ENCODE data around the gene VEGFA.

VEGFA gene

DNA sequence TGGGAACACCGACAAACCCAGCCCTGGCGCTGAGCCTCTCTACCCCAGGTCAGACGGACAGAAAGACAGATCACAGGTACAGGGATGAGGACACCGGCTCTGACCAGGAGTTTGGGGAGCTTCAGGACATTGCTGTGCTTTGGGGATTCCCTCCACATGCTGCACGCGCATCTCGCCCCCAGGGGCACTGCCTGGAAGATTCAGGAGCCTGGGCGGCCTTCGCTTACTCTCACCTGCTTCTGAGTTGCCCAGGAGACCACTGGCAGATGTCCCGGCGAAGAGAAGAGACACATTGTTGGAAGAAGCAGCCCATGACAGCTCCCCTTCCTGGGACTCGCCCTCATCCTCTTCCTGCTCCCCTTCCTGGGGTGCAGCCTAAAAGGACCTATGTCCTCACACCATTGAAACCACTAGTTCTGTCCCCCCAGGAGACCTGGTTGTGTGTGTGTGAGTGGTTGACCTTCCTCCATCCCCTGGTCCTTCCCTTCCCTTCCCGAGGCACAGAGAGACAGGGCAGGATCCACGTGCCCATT is 15.3 kb downstream of the VEGFA start:
- no peak for DNase-seq (ENCODE audit: low spot score)

DNA sequence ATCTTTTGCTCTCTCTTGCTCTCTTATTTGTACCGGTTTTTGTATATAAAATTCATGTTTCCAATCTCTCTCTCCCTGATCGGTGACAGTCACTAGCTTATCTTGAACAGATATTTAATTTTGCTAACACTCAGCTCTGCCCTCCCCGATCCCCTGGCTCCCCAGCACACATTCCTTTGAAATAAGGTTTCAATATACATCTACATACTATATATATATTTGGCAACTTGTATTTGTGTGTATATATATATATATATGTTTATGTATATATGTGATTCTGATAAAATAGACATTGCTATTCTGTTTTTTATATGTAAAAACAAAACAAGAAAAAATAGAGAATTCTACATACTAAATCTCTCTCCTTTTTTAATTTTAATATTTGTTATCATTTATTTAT is 15.9 kb downstream of the VEGFA start:
- no peak for DNase-seq (ENCODE audit: low spot score)

GRCh38 chr6:43786664-43787329 is 16.8 kb downstream of the VEGFA start:
- DNase-seq (ENCODE audit: low spot score): no peak

DNA sequence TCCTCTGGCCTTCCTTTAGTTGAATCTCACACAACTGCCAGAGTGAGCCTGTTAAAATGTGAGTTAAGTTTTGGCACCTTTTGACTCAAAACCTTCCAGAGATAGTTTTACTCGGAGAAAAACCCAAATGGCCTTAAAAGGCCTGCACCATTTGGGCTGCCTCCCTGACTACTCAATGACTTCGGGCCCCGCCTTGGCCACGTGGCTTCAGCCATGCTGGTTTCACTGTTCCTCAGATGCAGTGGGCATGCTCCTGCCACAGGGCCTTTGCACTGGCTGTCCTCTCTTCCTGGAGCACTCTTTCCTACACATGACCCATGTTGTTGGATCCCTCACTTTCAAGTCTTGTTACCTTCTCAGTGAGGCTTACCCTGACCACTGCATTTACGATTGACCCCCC is 18.3 kb downstream of the VEGFA start:
- DNase-seq (ENCODE audit: low spot score): no peak

- DNase-seq (ENCODE audit: low spot score): no peak
These were observed 19.4 kb downstream of the VEGFA start for GRCh38 chr6:43789447-43789846.

DNA sequence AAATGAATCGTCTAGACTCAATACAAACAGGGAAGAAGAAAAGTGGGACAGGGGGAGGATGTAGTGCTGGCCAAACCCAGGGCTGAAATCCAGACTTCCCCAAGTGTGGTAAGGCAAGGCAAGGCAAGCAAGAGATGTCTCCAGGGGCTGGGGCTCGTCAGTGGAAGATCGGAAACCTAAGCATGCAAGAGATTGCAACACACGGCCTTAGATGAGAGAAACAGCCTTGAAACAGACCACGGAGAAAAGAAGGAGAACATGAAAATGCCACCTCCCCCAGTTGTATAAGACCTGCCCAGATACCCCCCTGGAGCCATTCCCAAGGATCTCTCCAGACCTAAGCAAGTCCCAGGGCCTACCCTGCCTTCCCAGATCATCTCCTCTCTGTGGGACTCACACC is 20.0 kb downstream of the VEGFA start:
- DNase-seq (ENCODE audit: low spot score): no peak

DNA sequence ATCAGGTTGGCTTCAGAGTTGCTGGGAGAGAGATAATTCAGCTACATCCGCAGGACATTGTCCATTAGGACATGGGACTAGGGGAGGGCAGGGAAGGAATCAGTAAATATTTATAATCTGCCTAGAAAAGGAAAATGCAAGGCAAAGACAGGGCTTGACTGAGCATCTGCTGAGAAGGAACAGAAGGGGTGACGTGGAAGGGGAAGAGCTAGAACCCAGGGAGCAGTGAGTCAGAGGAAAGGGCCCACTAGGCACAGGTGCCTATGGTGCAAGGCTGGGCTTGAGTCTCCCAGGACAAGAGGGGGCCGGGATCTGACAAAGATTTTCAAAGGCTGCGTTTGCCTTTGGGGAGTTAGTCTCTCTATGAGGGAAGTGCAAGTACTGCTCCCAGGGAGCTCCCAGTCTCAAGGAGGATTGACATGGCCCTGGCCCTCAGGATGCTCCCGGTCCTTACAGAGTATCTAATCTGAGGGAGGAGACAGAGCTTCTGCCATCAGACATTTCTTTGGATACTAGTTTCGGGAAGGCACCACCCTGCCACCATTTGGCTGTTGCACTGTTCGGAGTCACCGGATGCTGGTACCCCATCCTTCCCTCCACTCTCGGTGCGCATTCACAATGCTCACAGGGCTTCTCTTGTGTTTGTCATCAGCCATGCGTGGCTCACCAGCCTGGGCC is 21.9 kb downstream of the VEGFA start:
- no peak for DNase-seq (ENCODE audit: low spot score)

GRCh38 chr6:43793154-43793874 is 23.3 kb downstream of the VEGFA start:
- DNase-seq (ENCODE audit: low spot score): no peak

- DNase-seq (ENCODE audit: low spot score): no peak
These were observed 23.8 kb downstream of the VEGFA start for GRCh38 chr6:43793875-43794242.

DNA sequence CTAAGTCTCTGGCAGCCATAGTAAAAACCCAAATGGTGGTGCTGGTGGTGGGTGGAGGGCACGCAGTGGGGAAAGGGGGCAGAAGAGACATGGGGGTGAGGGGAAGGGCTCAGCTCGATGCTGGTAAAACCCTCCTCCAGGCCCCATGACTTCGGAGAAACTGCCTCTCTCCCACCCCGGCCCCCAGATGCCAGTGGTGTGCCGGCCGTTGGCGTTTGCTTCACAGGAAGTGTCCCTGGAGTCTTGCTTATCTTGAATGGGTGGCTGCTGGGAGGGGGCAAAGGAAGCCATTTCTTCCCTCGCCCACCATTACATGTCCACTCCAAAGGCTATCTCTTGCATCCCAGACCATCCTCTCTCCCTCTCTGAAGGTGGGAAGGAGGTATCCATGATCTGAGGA is 25.4 kb downstream of the VEGFA start:
- no peak for DNase-seq (ENCODE audit: low spot score)

DNA sequence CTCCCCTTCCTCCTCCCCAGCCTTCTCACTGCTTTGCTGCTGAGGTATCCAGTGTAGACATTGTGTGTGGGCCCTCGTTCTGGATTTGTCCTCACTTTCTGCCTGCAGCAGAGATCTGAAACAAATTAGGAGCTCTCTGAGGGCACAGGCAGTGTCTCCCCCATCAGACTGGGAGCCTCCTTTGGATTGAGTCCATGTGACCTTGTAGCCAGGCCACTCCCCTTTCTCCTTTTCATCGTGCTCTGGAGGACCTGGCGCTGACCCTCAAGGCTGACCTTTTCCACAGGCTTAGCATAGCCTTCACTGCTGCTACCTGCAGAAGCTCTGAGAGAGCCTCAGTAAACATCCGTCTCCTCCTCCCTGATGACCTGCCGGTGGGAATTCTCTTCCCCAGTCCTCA is 26.2 kb downstream of the VEGFA start:
- DNase-seq (ENCODE audit: low spot score): no peak

GRCh38 chr6:43796903-43797890 is 27.2 kb downstream of the VEGFA start:
- no peak for DNase-seq (ENCODE audit: low spot score)

DNA sequence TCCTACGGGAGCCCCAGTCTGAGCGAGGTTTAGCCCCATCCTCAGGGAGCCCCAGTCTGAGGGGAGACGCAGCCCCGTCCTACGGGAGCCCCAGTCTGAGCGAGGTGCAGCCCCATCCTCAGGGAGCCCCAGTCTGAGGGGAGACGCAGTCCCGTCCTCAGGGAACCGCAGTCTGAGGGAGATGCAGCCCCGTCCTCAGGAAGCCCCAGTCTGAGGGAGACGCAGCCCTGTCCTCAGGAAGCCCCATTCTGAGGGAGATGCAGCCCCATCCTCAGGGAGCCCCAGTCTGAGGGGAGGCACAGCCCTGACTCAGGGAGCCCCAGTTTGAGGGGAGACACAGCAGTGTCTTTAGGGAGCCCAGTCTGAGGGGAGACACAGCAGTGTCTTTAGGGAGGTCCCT is 27.9 kb downstream of the VEGFA start:
- DNase-seq (ENCODE audit: low spot score): no peak

DNA sequence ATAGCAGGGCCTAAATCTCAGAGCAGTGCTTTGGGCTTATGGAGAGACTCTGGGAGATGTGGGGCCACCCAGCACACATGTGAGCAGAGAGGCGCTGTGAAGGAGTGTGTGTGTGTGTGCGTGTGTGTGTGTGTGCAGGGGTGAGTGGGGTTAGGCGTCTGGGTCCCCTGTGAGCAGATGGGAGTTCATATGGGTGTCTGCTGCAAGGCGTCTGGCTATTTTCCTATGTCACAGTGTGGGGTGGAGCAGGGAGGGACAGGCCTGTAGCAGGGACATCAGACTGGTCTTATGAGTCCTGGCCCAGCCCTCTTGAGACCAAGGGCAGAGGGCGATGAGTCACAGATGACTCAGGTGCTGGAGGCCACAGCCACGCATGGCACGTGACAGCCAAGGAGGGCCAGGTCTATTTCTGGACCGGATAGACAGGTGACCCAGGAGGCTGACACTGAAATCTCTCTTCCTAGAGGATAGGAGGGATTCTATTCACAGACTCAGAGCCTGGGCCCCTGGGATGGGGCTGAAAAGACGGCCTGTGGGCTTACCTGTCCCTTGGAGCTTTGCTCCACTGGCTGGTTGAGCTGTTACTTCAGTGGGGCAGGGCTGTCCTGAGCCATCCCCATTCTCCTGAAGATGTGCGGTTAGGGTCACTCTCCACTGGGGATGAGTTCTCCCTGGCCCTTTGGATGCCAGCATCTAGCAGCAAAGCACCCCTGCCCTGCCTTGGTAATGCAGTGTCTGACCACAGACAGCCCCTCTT is 28.9 kb downstream of the VEGFA start:
- no peak for DNase-seq (ENCODE audit: low spot score)

DNA sequence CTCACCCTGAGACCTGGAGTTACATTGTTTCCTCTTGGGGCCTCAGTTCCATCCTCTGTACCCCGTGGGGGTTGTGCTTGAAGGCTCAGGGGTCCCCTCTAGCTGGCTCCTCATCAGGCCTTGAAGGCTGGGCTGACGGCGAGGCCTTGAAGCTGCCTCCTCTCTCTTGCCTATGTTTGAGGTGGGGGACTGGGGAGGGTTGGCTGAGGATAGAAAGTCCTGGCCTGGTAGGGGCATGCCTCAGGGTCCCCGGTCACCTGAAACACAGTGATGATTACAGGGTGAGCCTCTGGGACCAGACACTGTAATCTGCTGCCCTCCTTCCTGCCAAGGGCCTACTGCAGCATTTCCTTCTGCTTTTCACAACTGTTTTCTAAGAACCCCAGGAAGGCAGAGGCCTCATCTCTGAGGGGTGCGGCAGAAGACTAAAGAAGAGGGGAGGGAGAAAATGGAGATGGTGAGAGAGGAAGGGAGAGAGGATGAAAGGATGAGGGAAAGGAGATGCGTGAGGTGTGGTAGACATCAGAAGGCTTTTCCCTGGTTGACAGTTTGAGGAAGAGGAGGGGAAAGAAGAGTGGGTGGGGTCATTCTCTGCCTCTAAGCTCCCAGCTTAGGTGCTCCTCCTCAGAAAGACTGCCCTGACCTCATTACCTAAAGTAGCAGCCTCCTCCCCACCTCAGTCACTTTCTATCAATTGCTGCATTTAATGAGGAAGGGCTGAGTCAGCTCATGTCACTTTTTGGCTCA is 29.7 kb downstream of the VEGFA start:
- no peak for DNase-seq (ENCODE audit: low spot score)

DNA sequence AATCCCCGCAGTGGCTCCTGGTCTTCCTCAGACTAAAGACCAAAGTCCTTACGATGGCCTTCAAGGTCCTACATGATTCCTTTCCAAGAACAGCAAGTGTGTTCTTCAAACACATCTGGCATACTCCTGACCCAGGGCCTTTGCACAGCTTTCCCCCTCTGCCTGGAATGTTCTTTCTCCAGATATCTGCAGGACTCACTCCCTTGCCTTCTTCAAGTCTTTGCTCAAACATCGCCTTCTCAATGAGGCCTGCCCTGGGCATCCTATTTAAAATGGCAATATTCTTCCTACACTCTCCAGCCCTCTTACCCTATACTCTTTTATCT is 30.2 kb downstream of the VEGFA start:
- DNase-seq (ENCODE audit: low spot score): no peak

DNA sequence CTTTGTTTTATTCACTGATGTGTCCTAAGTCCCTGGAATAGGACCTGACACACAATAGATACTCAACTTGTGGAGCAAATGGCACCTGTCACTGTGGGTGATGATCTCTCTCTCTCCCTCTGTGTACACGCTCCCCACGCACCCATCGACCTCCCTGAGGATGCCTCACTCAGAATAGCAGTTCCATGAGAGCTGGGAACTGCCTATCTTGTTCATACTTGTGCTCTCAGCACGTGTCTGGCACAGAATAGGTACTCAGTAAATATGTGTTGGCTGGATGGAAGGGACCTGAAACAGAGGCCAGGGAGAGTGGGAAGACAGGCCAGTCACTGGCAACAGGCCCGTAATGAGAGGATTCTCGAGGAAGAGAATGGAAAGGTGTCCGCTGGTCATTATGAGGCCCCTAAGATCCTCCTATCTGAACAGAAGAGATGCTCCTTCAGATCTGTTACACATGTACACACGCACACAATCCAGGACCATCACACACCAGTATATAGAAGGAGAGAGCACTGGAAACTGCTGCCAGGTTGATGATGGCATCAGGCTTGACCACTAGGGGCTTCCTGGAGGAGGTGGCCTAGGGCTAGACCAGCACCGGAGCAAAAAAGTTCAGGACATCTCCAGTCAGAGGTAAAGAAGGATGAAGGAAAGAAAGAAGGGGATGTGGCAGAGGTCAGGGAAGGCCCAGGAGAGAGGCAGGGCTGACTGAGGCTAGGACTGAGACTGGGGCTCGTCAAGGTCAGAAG is 30.9 kb downstream of the VEGFA start:
- no peak for DNase-seq (ENCODE audit: low spot score)

- no peak for DNase-seq (ENCODE audit: low spot score)
These were observed 31.6 kb downstream of the VEGFA start for GRCh38 chr6:43801495-43802181.

- no peak for DNase-seq (ENCODE audit: low spot score)
These were observed 33.2 kb downstream of the VEGFA start for GRCh38 chr6:43803055-43803782.
